ENCODE results near the gene SLC18B1. TPM values are rescaled to one million over a fixed set of nuclear protein-coding genes. Genes with fewer than 3 reads are reported as not detected.
A peak's percentile ranks its signal among the peaks of the same experiment; 100 is the strongest.

SLC18B1 gene
- total and polyA plus RNA-seq, 2 of the 13 experiments (the other 11 are each of a cell fraction or from before 2014, with no cell fraction given) = 11.4 to 13.8 TPM

- TF ChIP-seq LRRFIP1 (CRISPR knock-in tag; conservative IDR thresholded peaks at IDR 0.05) (no peak), ZNF275 (CRISPR knock-in tag; IDR thresholded peaks at IDR 0.05; ENCODE audit: borderline replicate concordance) (no peak), RXRB (CRISPR knock-in tag; IDR thresholded peaks at IDR 0.05; ENCODE audit: borderline replicate concordance) (peak; percentile 44; the same call in 1 of the 2 replicates), ZNF567 (CRISPR knock-in tag; IDR thresholded peaks at IDR 0.05; ENCODE audit: borderline replicate concordance) (no peak), ZFYVE20 (CRISPR knock-in tag; IDR thresholded peaks at IDR 0.05; ENCODE audit: borderline replicate concordance, low read depth) (no peak), KMT2B (CRISPR knock-in tag; IDR thresholded peaks at IDR 0.05) (peak; percentile 67; the same call in 1 of the 2 replicates), FOXK1 (CRISPR knock-in tag; IDR thresholded peaks at IDR 0.05; ENCODE audit: borderline replicate concordance, low read depth) (peak; percentile 25; the same call in 1 of the 2 replicates), DR1 (CRISPR knock-in tag; IDR thresholded peaks at IDR 0.05) (no peak), CREBL2 (CRISPR knock-in tag; IDR thresholded peaks at IDR 0.05; ENCODE audit: borderline replicate concordance) (no peak), KDM3A (CRISPR knock-in tag; IDR thresholded peaks at IDR 0.05; ENCODE audit: low read depth) (peak; percentile 47; the same call in 1 of the 2 replicates), REXO4 (CRISPR knock-in tag; IDR thresholded peaks at IDR 0.05; ENCODE audit: borderline replicate concordance) (no peak), ZNF512 (CRISPR knock-in tag; IDR thresholded peaks at IDR 0.05) (0 out of 2 replicates have a peak, but pooled peaks have one; percentile 63), ZNF572 (CRISPR knock-in tag; IDR thresholded peaks at IDR 0.05) (0 out of 2 replicates have a peak, but pooled peaks have one; percentile 43), ZNF124 (CRISPR knock-in tag; IDR thresholded peaks at IDR 0.05) (peak; percentile 61; the same call in 1 of the 2 replicates)
- TF ChIP-seq, protein P1, sequence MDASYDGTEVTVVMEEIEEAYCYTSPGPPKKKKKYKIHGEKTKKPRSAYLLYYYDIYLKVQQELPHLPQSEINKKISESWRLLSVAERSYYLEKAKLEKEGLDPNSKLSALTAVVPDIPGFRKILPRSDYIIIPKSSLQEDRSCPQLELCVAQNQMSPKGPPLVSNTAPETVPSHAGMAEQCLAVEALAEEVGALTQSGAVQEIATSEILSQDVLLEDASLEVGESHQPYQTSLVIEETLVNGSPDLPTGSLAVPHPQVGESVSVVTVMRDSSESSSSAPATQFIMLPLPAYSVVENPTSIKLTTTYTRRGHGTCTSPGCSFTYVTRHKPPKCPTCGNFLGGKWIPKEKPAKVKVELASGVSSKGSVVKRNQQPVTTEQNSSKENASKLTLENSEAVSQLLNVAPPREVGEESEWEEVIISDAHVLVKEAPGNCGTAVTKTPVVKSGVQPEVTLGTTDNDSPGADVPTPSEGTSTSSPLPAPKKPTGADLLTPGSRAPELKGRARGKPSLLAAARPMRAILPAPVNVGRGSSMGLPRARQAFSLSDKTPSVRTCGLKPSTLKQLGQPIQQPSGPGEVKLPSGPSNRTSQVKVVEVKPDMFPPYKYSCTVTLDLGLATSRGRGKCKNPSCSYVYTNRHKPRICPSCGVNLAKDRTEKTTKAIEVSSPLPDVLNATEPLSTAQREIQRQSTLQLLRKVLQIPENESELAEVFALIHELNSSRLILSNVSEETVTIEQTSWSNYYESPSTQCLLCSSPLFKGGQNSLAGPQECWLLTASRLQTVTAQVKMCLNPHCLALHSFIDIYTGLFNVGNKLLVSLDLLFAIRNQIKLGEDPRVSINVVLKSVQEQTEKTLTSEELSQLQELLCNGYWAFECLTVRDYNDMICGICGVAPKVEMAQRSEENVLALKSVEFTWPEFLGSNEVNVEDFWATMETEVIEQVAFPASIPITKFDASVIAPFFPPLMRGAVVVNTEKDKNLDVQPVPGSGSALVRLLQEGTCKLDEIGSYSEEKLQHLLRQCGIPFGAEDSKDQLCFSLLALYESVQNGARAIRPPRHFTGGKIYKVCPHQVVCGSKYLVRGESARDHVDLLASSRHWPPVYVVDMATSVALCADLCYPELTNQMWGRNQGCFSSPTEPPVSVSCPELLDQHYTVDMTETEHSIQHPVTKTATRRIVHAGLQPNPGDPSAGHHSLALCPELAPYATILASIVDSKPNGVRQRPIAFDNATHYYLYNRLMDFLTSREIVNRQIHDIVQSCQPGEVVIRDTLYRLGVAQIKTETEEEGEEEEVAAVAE (CRISPR knock-in tag; IDR thresholded peaks at IDR 0.05; ENCODE audit: borderline replicate concordance) = no peak
Observed at GRCh38 chr6:132797951-132798868, at the start of gene SLC18B1 (continued).

Measured in HepG2 (cell line).